Measurements from ENCODE around the gene NTM.

The NTM gene

DNA sequence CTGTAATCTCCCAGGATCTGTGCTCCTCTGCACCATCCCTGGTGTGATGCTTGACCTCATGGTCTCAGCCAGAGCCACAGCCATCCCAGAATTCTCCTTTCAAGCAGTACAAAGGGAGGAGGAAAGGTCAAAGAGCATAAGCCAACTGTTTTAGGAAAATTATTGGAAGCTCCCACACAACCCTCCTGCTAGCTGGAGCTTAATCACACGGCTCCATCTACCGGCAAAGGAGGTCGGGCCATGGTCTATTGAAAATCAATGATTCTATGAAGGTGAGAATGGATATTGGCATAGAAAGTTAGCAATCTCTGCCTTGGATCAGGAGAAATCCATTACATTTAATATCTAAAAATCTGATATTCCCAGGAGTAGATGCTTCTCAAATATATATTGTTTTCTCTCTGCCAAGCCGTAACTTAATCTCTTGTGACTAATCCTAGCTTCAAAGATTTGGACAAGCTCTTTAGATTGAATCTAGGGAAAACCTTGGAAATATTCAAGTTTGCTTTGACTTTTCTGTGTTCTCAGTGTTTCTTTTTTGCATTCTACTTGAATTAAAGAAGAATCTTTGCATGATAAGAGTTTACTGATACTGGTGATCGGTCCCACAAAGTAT, 259.6 kb downstream of the NTM start:
- DNase-seq (ENCODE audit: extremely low read depth, low read depth): no peak
- TF ChIP-seq, protein P1, sequence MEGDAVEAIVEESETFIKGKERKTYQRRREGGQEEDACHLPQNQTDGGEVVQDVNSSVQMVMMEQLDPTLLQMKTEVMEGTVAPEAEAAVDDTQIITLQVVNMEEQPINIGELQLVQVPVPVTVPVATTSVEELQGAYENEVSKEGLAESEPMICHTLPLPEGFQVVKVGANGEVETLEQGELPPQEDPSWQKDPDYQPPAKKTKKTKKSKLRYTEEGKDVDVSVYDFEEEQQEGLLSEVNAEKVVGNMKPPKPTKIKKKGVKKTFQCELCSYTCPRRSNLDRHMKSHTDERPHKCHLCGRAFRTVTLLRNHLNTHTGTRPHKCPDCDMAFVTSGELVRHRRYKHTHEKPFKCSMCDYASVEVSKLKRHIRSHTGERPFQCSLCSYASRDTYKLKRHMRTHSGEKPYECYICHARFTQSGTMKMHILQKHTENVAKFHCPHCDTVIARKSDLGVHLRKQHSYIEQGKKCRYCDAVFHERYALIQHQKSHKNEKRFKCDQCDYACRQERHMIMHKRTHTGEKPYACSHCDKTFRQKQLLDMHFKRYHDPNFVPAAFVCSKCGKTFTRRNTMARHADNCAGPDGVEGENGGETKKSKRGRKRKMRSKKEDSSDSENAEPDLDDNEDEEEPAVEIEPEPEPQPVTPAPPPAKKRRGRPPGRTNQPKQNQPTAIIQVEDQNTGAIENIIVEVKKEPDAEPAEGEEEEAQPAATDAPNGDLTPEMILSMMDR (IDR thresholded peaks at IDR 0.05; ENCODE audit: low read depth, low read length): peak; percentile 34

DNA sequence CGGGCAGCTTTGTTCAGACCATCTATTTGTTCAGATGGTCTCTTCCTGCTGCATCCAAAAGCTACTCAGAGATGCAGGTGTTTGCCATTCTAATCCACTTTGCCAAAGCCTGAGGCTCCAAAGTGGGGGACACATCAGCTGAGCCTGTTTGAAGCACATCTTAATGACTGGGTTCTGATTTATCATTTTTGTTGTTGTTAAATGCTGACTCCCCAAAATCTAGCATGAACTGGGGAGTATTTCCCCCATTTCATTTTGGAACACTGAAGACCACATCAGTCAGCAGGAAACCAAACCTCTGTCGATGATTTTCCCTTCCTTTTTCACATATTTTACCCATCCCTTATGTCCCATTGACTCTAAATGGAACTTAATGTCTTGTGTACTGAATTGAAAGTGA, 262.6 kb downstream of the NTM start:
- no peak for DNase-seq (ENCODE audit: extremely low read depth, low read depth)
- TF ChIP-seq, protein P1 (IDR thresholded peaks at IDR 0.05; ENCODE audit: low read depth, low read length): no peak

DNA sequence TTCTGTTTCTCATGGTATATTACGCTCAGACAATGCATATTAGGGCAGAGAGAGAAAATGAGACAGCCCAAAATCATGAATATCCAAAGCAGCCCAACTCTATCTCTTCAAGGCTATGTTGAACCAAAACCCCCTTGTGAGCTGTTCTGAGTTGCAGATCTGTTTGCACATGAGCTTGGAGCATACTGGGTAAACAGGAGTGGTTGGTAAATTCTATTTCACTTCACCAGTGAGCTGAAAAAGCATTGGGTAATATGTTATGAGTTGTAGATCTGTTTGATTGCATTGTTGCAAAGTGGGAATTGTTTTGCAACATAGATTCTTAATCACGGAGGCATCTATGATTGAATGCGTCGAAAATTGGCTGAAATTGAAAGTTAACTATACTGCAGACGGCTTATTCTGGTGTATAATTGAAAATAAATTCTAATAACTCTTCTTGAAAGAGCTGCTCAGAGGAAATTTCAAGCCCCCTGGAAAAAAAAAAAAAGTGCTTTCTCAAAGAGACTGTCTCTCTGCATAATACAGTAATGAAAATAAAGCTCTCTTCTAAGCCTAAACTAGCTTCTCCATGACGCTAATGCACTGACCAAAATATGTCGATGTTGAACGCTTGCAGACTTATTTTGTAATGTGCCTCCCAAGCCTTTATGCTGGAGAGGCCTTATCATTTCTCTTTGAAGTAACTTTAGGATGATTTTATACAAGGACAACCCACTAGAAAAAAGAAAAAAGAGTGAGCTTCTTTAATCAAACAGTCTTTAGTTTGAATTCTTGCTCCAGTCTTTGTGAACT, 263.7 kb downstream of the NTM start:
- no peak for DNase-seq (ENCODE audit: extremely low read depth, low read depth)
- TF ChIP-seq, protein P1 (IDR thresholded peaks at IDR 0.05; ENCODE audit: low read depth, low read length): no peak

DNA sequence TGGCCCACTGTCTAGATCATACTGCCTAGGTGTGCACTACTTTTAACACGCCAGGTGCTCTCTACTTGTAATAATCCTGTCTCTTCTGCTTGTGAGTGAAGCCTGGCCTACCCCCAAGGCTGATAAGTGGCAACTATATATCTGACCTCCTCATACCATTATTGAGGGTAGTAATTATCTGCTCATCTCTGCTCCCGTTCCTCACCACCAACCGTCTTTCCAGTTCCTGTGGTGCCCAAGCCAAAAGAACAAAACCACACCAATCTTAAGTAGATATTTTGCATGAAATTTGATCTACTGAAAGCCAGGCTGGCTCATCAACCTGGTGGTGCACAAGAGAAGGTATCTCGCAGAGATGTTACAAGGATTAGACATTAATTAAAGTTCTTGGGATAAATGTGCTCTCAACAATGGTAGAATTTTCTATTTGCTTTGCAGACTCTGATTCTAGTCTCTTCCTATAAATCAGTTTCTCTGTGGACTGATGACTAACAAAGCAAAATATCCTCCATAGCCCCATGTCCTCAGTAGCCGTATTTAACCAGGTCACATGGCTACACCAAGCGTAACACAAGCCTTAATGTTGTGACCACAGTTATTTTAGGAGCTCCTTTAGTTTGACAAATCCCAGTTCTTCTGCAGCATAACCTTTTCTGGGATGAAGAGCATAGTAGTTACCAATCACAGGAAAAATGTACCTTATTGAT, 267.2 kb downstream of the NTM start:
- no peak for DNase-seq (ENCODE audit: extremely low read depth, low read depth)
- TF ChIP-seq, protein P1 (IDR thresholded peaks at IDR 0.05; ENCODE audit: low read depth, low read length): no peak

DNA sequence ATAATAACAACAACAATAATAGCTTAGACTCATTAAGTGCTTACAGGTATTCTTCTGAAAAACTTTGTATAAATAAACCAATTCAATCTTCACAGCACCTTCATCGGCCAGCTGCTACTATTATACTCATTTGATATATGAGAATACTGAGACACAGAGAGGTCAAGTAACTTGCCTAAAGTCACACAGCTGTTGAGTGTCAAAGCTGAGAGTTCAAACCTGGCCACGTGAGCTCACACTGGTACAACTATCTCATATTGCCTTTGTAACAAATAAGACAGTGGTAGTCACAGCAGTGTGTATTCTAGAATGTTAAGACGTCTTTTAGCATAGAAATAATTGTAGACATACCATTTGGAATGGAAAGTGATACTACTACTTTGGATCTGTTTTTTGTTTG, 268.5 kb downstream of the NTM start:
- DNase-seq (ENCODE audit: extremely low read depth, low read depth): no peak
- TF ChIP-seq, protein P1 (IDR thresholded peaks at IDR 0.05; ENCODE audit: low read depth, low read length): no peak

DNA sequence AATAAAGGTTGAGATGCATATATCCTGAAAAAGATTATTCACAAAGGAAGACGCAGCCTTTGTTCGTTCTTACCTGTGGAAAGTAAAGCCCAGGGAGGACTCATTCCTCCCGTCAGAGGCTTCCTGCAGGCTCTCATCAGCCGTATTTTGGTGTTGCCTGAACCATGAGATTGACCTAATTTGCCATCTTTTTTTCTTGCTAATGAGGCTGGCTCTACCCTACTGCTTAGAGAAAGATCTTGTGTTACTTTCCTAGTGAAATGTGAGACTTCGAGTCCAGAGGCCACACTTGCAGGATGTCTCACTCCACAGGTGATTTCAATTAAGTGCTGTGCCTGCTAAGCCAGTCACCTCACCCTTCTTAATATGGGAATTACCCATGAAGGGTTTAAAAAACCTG, 269.9 kb downstream of the NTM start:
- TF ChIP-seq, protein P1 (IDR thresholded peaks at IDR 0.05; ENCODE audit: low read depth, low read length): no peak
- DNase-seq (ENCODE audit: extremely low read depth, low read depth): no peak

All from AG09319 (cell line).